HCT116 (cell line): ENCODE data around the gene PIK3C3. TPM values are rescaled to one million over a fixed set of nuclear protein-coding genes. Genes with fewer than 3 reads are reported as not detected.
A peak's percentile ranks its signal among the peaks of the same experiment; 100 is the strongest.

Experiments
- ATAC-seq: fragments of 200-7000 bp; cut with Tn5 transposase; 2 replicates; pipeline ENCODE4 v1.9.1; 2020; ENCODE audit warnings: mild to moderate bottlenecking, moderate library complexity
- BruUV-seq: library from RNA; stranded (reverse); fragments of 400-500 nt; replicated peaks from 2 replicates; lab custom pipeline; 2021; lab: Mats Ljungman, UMichigan
- CTCF ChIA-PET: fragments of 300-600 bp; sonication (Branson Sonifier 250); formaldehyde crosslinking; loops from one replicate; lab custom pipeline; 2021; ENCODE audit warnings: antibody characterized with exemption; lab: Charles Lee
- POLR2A ChIA-PET: fragments of 300-600, 350-600 bp; sonication (Branson Sonifier 250); formaldehyde crosslinking; loops from one replicate; lab custom pipeline; 2021; ENCODE audit warnings: antibody characterized with exemption; lab: Charles Lee
- RAD21 ChIA-PET, 2 experiments: fragments of 300-600 bp; sonication (Branson Sonifier 250); formaldehyde crosslinking; loops; one replicate each; lab custom pipeline; 2023; ENCODE audit warnings: low total read pairs in 2 of 2; ENCODE audit not compliant: uncharacterized antibody in 2 of 2, unreplicated experiment in 2 of 2, low non-redundant PET in 1 of 2; lab: Charles Lee
- DNase-seq: peaks from one replicate; pipeline ENCODE4 v3.0.0-alpha.2; 2010; ENCODE audit warnings: low read depth, low spot score
- H2AFZ ChIP-seq: fragments of 200-600 bp; shearing (Covaris generic), sonication (generic); 2 replicates; pipeline ENCODE4 v1.6.1; 2017; ENCODE audit warnings: low read depth, mixed run types, mixed read lengths, antibody characterized with exemption, low read length; ENCODE audit not compliant: poor library complexity, severe bottlenecking
- H3K27ac ChIP-seq: 2 replicates; pipeline ENCODE4 v1.5.1; 2012; ENCODE audit warnings: low read depth, low read length
- H3K27me3 ChIP-seq: fragments of 200-600 bp; sonication (generic); 2 replicates; pipeline ENCODE4 v1.6.1; 2016; ENCODE audit warnings: mixed run types, low read length, mixed read lengths; ENCODE audit not compliant: insufficient read depth
- H3K36me3 ChIP-seq, 2 experiments: fragments of 200-500 bp in 1 of 2; fragments of 200-600 bp in 1 of 2; sonication (Bioruptor generic) in 1 of 2; sonication (generic) in 1 of 2; 2 replicates each; pipeline versions ENCODE4 v1.5.1 to v1.6.1; 2014 to 2016; ENCODE audit warnings: low read length in 2 of 2, inconsistent platforms in 1 of 2, mixed read lengths in 1 of 2, mixed run types in 1 of 2; ENCODE audit not compliant: insufficient read depth in 2 of 2, control insufficient read depth in 1 of 2
- H3K4me1 ChIP-seq, 2 experiments: fragments of 200-600 bp in 1 of 2; sonication (generic) in 1 of 2; 2 replicates each; pipeline versions ENCODE4 v1.5.1 to v1.6.1; 2012 to 2017; ENCODE audit warnings: low read length in 2 of 2, inconsistent platforms in 1 of 2, mild to moderate bottlenecking in 1 of 2, mixed read lengths in 1 of 2, mixed run types in 1 of 2, moderate library complexity in 1 of 2; ENCODE audit not compliant: insufficient read depth in 2 of 2, control insufficient read depth in 1 of 2
- H3K4me2 ChIP-seq: fragments of 200-600 bp; sonication (generic); 2 replicates; pipeline ENCODE4 v1.6.1; 2017; ENCODE audit warnings: mixed run types, low read length, mixed read lengths
- H3K4me3 ChIP-seq, 2 experiments: fragments of 200-600 bp in 1 of 2; sonication (generic) in 1 of 2; replicated peaks in 1 of 2; 2 replicates each; pipeline ENCODE4 v1.5.1; 2011 to 2016; ENCODE audit warnings: low read length in 2 of 2, control low read depth in 1 of 2, low read depth in 1 of 2, mild to moderate bottlenecking in 1 of 2, mixed read lengths in 1 of 2, mixed run types in 1 of 2
- H3K79me2 ChIP-seq: fragments of 200-600 bp; sonication (generic); 2 replicates; pipeline ENCODE4 v1.6.1; 2017; ENCODE audit warnings: mild to moderate bottlenecking, mixed run types, low read length, moderate library complexity, mixed read lengths; ENCODE audit not compliant: insufficient read depth
- H3K9ac ChIP-seq: fragments of 200-600 bp; sonication (generic); 2 replicates; pipeline ENCODE4 v1.6.1; 2016; ENCODE audit warnings: low read length, mixed read lengths
- H3K9me2 ChIP-seq: fragments of 200-600 bp; sonication (generic), shearing (Covaris generic); 2 replicates; pipeline ENCODE4 v1.6.1; 2017; ENCODE audit warnings: mixed run types, mild to moderate bottlenecking, moderate library complexity; ENCODE audit not compliant: insufficient read depth
- H3K9me3 ChIP-seq, 2 experiments: fragments of 200-500 bp in 1 of 2; fragments of 200-600 bp in 1 of 2; sonication (Bioruptor generic) in 1 of 2; sonication (generic) in 1 of 2; 2 replicates each; pipeline ENCODE4 v1.6.1; 2014 to 2017; ENCODE audit warnings: low read length in 2 of 2, mixed read lengths in 2 of 2, inconsistent platforms in 1 of 2, low read depth in 1 of 2, mild to moderate bottlenecking in 1 of 2, mixed run types in 1 of 2, moderate library complexity in 1 of 2; ENCODE audit not compliant: control insufficient read depth in 1 of 2, insufficient read depth in 1 of 2
- H4K20me1 ChIP-seq: fragments of 200-600 bp; sonication (generic), shearing (Covaris generic); 2 replicates; pipeline ENCODE4 v1.6.1; 2017; ENCODE audit warnings: mixed run types, mild to moderate bottlenecking, moderate library complexity; ENCODE audit not compliant: insufficient read depth
- CBX3 ChIP-seq: IDR thresholded peaks from 2 replicates; pipeline ENCODE4 v1.6.1; 2012; ENCODE audit warnings: low read depth
- CEBPB ChIP-seq: IDR thresholded peaks from 2 replicates; pipeline ENCODE4 v1.6.1; 2012; ENCODE audit warnings: low read depth
- EGR1 ChIP-seq: IDR thresholded peaks from 2 replicates; pipeline ENCODE4 v1.6.1; 2012; ENCODE audit warnings: low read depth
- EZH2 ChIP-seq: fragments of 200-600 bp; sonication (generic); IDR thresholded peaks from 2 replicates; pipeline ENCODE4 v1.6.1; 2017; ENCODE audit warnings: antibody characterized with exemption, mixed run types
- EZH2phosphoT487 ChIP-seq: fragments of 200-600 bp; IDR thresholded peaks from 2 replicates; pipeline ENCODE4 v1.6.1; 2018; ENCODE audit warnings: antibody characterized with exemption, borderline replicate concordance
- RAD21 ChIP-seq: IDR thresholded peaks from 2 replicates; pipeline ENCODE4 v1.6.1; 2012; ENCODE audit warnings: low read depth, mild to moderate bottlenecking
- SRF ChIP-seq: IDR thresholded peaks from 2 replicates; pipeline ENCODE4 v1.6.1; 2012; ENCODE audit warnings: low read depth
- YY1 ChIP-seq: IDR thresholded peaks from 2 replicates; pipeline ENCODE4 v1.6.1; 2011; ENCODE audit warnings: low read length, low read depth, moderate library complexity, mild to moderate bottlenecking; ENCODE audit not compliant: insufficient replicate concordance; ENCODE audit errors: extremely low read depth
- ZFX ChIP-seq: fragments of 450-650 bp; IDR thresholded peaks from 2 replicates; pipeline ENCODE4 v1.6.1; 2017
- ZNF274 ChIP-seq: fragments of 200-500 bp; sonication (Bioruptor generic); IDR thresholded peaks from 2 replicates; pipeline ENCODE4 v1.6.1; 2014; ENCODE audit warnings: mild to moderate bottlenecking, low read depth, low read length, inconsistent platforms
- intact Hi-C: fragments of 100-400 bp; cut with micrococcal nuclease; formaldehyde crosslinking; loops from 2 replicates; pipeline ENCODE4 v1.10.0; 2022
- total RNA-seq: library from RNA; stranded (reverse); gene quantifications from one replicate; pipeline ENCODE4 v1.2.1, GENCODE V29; 2021; ENCODE audit not compliant: unreplicated experiment
- TF ChIP-seq, protein P1 (sequence below): IDR thresholded peaks from 2 replicates; pipeline ENCODE4 v1.6.1; 2011; ENCODE audit warnings: mild to moderate bottlenecking, low read length, moderate library complexity; ENCODE audit not compliant: insufficient replicate concordance; ENCODE audit errors: extremely low read depth
- TF ChIP-seq, protein P2 (sequence below): IDR thresholded peaks from 2 replicates; pipeline ENCODE4 v1.6.1; 2012

The PIK3C3 gene
- total RNA-seq, 1 experiment from 2014 or later: 40.4 TPM

DNA sequence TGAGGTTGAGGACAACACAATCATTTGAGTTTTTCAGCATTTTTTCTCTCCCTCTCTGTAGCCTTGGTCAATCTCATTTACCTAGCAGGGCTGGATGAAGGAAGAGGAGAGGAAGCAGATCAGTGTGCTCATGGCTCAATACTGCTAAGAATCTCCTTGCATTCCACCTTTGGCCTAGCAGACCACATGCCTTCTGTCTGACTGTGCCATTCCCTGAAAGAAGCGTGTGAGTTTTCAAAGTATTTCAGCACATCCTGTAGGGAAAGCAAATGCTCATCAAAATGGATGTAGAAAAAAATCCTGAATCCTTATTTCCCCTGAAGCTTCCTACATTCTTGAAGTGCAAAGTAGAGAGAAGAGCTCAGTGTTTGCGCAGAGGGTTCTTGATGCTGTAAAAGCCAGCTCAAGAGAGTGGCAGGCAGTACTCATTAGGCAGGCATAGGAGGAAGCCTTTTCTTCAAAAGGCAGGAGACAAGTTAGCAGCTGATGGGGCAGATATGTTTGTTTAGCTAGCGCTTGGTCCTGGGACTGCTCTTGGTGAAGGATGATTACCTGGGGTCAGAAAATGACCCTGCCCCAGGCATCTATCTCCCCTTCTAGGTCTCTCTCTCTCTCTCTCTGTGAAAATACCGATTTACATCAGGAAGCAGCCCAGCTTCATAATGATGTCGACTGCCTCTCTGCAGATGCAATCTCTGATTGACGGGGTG lies 14.4 kb upstream of the PIK3C3 start:
- no peaks in the 10 kb centered on the region for H4K20me1 ChIP-seq
- H3K4me2 ChIP-seq: peak overlapping the region; percentile 16; the same call in 1 of the 2 replicates
- H3K9me2 ChIP-seq: no peaks in the 10 kb centered on the region
- TF ChIP-seq EZH2: no peak
- no peak for TF ChIP-seq CEBPB
- TF ChIP-seq YY1: no peak
- TF ChIP-seq ZNF274: no peak
- TF ChIP-seq ZFX: no peak
- no peak for TF ChIP-seq SRF
- TF ChIP-seq, protein P1, sequence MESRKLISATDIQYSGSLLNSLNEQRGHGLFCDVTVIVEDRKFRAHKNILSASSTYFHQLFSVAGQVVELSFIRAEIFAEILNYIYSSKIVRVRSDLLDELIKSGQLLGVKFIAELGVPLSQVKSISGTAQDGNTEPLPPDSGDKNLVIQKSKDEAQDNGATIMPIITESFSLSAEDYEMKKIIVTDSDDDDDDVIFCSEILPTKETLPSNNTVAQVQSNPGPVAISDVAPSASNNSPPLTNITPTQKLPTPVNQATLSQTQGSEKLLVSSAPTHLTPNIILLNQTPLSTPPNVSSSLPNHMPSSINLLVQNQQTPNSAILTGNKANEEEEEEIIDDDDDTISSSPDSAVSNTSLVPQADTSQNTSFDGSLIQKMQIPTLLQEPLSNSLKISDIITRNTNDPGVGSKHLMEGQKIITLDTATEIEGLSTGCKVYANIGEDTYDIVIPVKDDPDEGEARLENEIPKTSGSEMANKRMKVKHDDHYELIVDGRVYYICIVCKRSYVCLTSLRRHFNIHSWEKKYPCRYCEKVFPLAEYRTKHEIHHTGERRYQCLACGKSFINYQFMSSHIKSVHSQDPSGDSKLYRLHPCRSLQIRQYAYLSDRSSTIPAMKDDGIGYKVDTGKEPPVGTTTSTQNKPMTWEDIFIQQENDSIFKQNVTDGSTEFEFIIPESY: no peak
- no peak for TF ChIP-seq EZH2phosphoT487
- TF ChIP-seq CBX3: no peak
- TF ChIP-seq, protein P2, sequence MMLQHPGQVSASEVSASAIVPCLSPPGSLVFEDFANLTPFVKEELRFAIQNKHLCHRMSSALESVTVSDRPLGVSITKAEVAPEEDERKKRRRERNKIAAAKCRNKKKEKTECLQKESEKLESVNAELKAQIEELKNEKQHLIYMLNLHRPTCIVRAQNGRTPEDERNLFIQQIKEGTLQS: no peak
- TF ChIP-seq RAD21: no peak
- TF ChIP-seq EGR1: no peak
- TF ChIP-seq, all 23 proteins: peak for 0
- intact Hi-C loops: no loop called here
- no peaks in the 10 kb centered on the region for H3K79me2 ChIP-seq
- H3K4me1 ChIP-seq: peaks cover 0 to 14% of the 10 kb centered on the region in 2 experiments; a peak in 2 of 4 replicates
- ChIA-PET RAD21 (no interaction called here), CTCF (no interaction called here), POLR2A (no interaction called here)
- no peak overlapping the region for H3K4me3 ChIP-seq
- H2AFZ ChIP-seq: no peak overlapping the region
- no peaks in the 10 kb centered on the region for H3K36me3 ChIP-seq
- no peaks in the 10 kb centered on the region for H3K9me3 ChIP-seq
- 0 out of 2 replicates have a peak, but pooled peaks cover 14% of the 10 kb centered on the region for H3K27me3 ChIP-seq
- ATAC-seq: no peak; the same call in 1 of the 2 replicates
- BruUV-seq: no TSS peak
- H3K27ac ChIP-seq: no peak overlapping the region
- no peak overlapping the region for H3K9ac ChIP-seq
- no peak for DNase-seq
